ENCODE data around the gene SRRM3. TPM values are rescaled to one million over a fixed set of nuclear protein-coding genes. Genes with fewer than 3 reads are reported as not detected.

Gene SRRM3
- total and polyA plus RNA-seq, 12 donors: 5.6 to 140 (median 33.3) TPM

GRCh38 chr7:76198202-76198601, 3.5 kb upstream of the SRRM3 start:
- Histone ChIP-seq H3K4me1 (replicated peaks in 1 of 2) (no peaks in the 10 kb centered on the region), H3K27ac (no peak overlapping the region), H3K4me3 (no peak overlapping the region), H3K36me3 (replicated peaks in 1 of 2) (no peaks in the 10 kb centered on the region), H3K9me3 (replicated peaks in 1 of 3) (no peaks in the 10 kb centered on the region), H3K27me3 (no peaks in the 10 kb centered on the region)
- intact Hi-C loops (cut with DNase I): no loop called here
- 29 to 38% (median 32%) methylated on average over 4 of the region's 4 CpGs for WGBS, 4 donors
- no peak for TF ChIP-seq CTCF (IDR thresholded peaks at IDR 0.05)
- TF ChIP-seq POLR2A (IDR thresholded peaks at IDR 0.05): no peak
- DNase-seq: no peak

GRCh38 chr7:76202666-76203030, 952 bp downstream of the SRRM3 start:
- no peaks in the 10 kb centered on the region for H3K9me3 ChIP-seq (replicated peaks in 1 of 3)
- peak overlapping the region in 1 of 5 donors; percentile 38 for H3K27ac ChIP-seq
- H3K4me1 ChIP-seq (replicated peaks in 1 of 2): no peaks in the 10 kb centered on the region
- peak in 1 of 7 donors; percentile 67 for DNase-seq
- WGBS, 4 donors: 19 to 35% (median 28%) methylated on average over 7 to 8 of the region's 8 CpGs
- no peaks in the 10 kb centered on the region for H3K27me3 ChIP-seq
- H3K4me3 ChIP-seq: no peak overlapping the region
- intact Hi-C loops (cut with DNase I): no loop called here
- no peaks in the 10 kb centered on the region for H3K36me3 ChIP-seq (replicated peaks in 1 of 2)
- TF ChIP-seq CTCF (IDR thresholded peaks at IDR 0.05): no peak
- no peak for TF ChIP-seq POLR2A (IDR thresholded peaks at IDR 0.05)

- Histone ChIP-seq H3K4me1 (replicated peaks in 1 of 2) (no peaks in the 10 kb centered on the region), H3K9me3 (replicated peaks in 1 of 3) (no peaks in the 10 kb centered on the region), H3K27me3 (no peaks in the 10 kb centered on the region), H3K27ac (no peak overlapping the region), H3K4me3 (no peak overlapping the region), H3K36me3 (replicated peaks in 1 of 2) (no peaks in the 10 kb centered on the region)
- DNase-seq: no peak
- intact Hi-C loops (cut with DNase I): no loop called here
- no peak for TF ChIP-seq POLR2A (IDR thresholded peaks at IDR 0.05)
- TF ChIP-seq CTCF (IDR thresholded peaks at IDR 0.05): no peak
- 28 to 50% (median 39%) methylated on average over 2 of the region's 2 CpGs for WGBS, 4 donors
These were observed 2.5 kb downstream of the SRRM3 start for GRCh38 chr7:76204147-76204546.

- TF ChIP-seq CTCF (IDR thresholded peaks at IDR 0.05) (no peak), POLR2A (IDR thresholded peaks at IDR 0.05) (no peak)
These were observed 4.9 kb downstream of the SRRM3 start for GRCh38 chr7:76206633-76207032.

More at GRCh38 chr7:76206633-76207032, 4.9 kb downstream of the SRRM3 start:
- intact Hi-C loops (cut with DNase I): no loop called here
- H3K27ac ChIP-seq: no peak overlapping the region
- peak in 1 of 7 donors; percentile 71 for DNase-seq
- H3K4me1 ChIP-seq (replicated peaks in 1 of 2): no peaks in the 10 kb centered on the region
- no peak overlapping the region for H3K4me3 ChIP-seq
- no peaks in the 10 kb centered on the region for H3K27me3 ChIP-seq
- no peaks in the 10 kb centered on the region for H3K9me3 ChIP-seq (replicated peaks in 1 of 3)
- 20 to 31% (median 25%) methylated on average over 2 to 12 of the region's 12 CpGs for WGBS, 4 donors
- no peaks in the 10 kb centered on the region for H3K36me3 ChIP-seq (replicated peaks in 1 of 2)
